ENCODE results near the gene ZNF786. TPM values are rescaled to one million over a fixed set of nuclear protein-coding genes. Genes with fewer than 3 reads are reported as not detected.

ZNF786 gene
- total and polyA plus RNA-seq, 10 of the 15 experiments (the other 5 are each of a cell fraction or from before 2014, with no cell fraction given), result 0.47 to 7.0 (median 4.2) TPM

DNA sequence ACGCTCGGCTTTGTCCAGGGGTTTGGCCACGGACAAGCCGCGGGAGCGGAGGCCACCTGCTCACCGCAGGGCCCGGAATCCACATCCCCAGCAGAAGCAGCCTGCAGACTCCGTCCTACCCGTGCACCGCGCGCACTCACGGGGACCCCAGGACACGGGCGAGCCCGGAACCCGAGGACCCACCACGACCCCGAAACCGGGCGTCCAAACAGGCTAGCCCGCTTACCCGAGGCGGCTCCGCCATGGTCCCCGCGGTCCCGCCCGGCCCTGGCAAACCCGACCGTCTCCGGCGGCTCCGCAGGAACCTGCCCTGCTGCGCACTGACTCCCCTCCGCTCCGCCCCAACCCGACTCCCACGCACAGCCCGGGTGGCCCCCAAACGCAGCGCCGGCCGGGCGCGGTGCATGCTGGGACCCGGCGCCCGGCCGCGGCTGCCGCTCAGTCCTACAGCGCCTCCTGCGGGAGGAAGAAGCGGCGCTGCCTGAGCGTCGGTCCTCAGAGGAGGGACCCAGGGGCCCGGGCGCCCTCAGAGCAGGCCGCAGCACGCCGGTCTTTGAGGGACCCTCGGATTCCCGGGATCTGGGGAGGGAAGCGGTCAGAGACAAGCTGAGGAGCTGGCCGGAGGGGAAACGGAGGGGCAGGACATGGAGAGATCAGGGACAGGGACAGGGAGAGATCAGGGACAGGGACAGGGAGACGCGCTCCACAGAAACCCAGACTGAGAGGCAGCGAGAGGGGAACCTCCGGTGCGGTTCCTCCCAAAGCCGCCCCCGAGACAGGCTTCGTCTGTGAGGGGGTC lies at the start of gene ZNF786 (continued):
- TF ChIP-seq YY1 (IDR thresholded peaks at IDR 0.05; ENCODE audit: low read depth, low read length) (peak; percentile 75; the same call in 1 of the 2 replicates), MTA2 (IDR thresholded peaks at IDR 0.05; ENCODE audit: low read depth) (no peak), HDAC6 (IDR thresholded peaks at IDR 0.05; ENCODE audit: unreplicated experiment) (no peak), SPI1 (IDR thresholded peaks at IDR 0.05; ENCODE audit: borderline replicate concordance, insufficient read depth, low read depth, low read length) (no peak), NFIC (IDR thresholded peaks at IDR 0.05; ENCODE audit: low read depth, low read length) (no peak), SREBF2 (IDR thresholded peaks at IDR 0.05; ENCODE audit: low read length) (no peak), EED (IDR thresholded peaks at IDR 0.05; ENCODE audit: low read depth) (no peak; the same call in 1 of the 2 replicates), HCFC1 (IDR thresholded peaks at IDR 0.05; ENCODE audit: low read length) (peak; percentile 55), ZNF384 (IDR thresholded peaks at IDR 0.05; ENCODE audit: borderline replicate concordance, low read depth, low read length) (no peak), SUPT20H (IDR thresholded peaks at IDR 0.05; ENCODE audit: borderline replicate concordance, control insufficient read depth, low read depth, low read length) (no peak), SREBF1 (IDR thresholded peaks at IDR 0.05; ENCODE audit: low read length) (no peak), MEF2A (IDR thresholded peaks at IDR 0.05; ENCODE audit: insufficient read depth, low read depth, low read length) (peak; percentile 75)
- TF ChIP-seq, protein P1, sequence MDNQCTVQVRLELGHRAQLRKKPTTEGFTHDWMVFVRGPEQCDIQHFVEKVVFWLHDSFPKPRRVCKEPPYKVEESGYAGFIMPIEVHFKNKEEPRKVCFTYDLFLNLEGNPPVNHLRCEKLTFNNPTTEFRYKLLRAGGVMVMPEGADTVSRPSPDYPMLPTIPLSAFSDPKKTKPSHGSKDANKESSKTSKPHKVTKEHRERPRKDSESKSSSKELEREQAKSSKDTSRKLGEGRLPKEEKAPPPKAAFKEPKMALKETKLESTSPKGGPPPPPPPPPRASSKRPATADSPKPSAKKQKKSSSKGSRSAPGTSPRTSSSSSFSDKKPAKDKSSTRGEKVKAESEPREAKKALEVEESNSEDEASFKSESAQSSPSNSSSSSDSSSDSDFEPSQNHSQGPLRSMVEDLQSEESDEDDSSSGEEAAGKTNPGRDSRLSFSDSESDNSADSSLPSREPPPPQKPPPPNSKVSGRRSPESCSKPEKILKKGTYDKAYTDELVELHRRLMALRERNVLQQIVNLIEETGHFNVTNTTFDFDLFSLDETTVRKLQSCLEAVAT (IDR thresholded peaks at IDR 0.05), result no peak
- TF ChIP-seq, protein P2, sequence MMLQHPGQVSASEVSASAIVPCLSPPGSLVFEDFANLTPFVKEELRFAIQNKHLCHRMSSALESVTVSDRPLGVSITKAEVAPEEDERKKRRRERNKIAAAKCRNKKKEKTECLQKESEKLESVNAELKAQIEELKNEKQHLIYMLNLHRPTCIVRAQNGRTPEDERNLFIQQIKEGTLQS (IDR thresholded peaks at IDR 0.05; ENCODE audit: borderline replicate concordance, extremely low read depth, low read depth, low read length), result no peak
- TF ChIP-seq, protein P3, sequence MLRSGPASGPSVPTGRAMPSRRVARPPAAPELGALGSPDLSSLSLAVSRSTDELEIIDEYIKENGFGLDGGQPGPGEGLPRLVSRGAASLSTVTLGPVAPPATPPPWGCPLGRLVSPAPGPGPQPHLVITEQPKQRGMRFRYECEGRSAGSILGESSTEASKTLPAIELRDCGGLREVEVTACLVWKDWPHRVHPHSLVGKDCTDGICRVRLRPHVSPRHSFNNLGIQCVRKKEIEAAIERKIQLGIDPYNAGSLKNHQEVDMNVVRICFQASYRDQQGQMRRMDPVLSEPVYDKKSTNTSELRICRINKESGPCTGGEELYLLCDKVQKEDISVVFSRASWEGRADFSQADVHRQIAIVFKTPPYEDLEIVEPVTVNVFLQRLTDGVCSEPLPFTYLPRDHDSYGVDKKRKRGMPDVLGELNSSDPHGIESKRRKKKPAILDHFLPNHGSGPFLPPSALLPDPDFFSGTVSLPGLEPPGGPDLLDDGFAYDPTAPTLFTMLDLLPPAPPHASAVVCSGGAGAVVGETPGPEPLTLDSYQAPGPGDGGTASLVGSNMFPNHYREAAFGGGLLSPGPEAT (IDR thresholded peaks at IDR 0.05; ENCODE audit: low read depth), result 0 out of 2 replicates have a peak, but pooled peaks have one; percentile 12
- TF ChIP-seq, protein P4, sequence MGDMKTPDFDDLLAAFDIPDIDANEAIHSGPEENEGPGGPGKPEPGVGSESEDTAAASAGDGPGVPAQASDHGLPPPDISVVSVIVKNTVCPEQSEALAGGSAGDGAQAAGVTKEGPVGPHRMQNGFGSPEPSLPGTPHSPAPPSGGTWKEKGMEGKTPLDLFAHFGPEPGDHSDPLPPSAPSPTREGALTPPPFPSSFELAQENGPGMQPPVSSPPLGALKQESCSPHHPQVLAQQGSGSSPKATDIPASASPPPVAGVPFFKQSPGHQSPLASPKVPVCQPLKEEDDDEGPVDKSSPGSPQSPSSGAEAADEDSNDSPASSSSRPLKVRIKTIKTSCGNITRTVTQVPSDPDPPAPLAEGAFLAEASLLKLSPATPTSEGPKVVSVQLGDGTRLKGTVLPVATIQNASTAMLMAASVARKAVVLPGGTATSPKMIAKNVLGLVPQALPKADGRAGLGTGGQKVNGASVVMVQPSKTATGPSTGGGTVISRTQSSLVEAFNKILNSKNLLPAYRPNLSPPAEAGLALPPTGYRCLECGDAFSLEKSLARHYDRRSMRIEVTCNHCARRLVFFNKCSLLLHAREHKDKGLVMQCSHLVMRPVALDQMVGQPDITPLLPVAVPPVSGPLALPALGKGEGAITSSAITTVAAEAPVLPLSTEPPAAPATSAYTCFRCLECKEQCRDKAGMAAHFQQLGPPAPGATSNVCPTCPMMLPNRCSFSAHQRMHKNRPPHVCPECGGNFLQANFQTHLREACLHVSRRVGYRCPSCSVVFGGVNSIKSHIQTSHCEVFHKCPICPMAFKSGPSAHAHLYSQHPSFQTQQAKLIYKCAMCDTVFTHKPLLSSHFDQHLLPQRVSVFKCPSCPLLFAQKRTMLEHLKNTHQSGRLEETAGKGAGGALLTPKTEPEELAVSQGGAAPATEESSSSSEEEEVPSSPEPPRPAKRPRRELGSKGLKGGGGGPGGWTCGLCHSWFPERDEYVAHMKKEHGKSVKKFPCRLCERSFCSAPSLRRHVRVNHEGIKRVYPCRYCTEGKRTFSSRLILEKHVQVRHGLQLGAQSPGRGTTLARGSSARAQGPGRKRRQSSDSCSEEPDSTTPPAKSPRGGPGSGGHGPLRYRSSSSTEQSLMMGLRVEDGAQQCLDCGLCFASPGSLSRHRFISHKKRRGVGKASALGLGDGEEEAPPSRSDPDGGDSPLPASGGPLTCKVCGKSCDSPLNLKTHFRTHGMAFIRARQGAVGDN (IDR thresholded peaks at IDR 0.05), result peak; percentile 33; the same call in 1 of the 2 replicates
- TF ChIP-seq, protein P5, sequence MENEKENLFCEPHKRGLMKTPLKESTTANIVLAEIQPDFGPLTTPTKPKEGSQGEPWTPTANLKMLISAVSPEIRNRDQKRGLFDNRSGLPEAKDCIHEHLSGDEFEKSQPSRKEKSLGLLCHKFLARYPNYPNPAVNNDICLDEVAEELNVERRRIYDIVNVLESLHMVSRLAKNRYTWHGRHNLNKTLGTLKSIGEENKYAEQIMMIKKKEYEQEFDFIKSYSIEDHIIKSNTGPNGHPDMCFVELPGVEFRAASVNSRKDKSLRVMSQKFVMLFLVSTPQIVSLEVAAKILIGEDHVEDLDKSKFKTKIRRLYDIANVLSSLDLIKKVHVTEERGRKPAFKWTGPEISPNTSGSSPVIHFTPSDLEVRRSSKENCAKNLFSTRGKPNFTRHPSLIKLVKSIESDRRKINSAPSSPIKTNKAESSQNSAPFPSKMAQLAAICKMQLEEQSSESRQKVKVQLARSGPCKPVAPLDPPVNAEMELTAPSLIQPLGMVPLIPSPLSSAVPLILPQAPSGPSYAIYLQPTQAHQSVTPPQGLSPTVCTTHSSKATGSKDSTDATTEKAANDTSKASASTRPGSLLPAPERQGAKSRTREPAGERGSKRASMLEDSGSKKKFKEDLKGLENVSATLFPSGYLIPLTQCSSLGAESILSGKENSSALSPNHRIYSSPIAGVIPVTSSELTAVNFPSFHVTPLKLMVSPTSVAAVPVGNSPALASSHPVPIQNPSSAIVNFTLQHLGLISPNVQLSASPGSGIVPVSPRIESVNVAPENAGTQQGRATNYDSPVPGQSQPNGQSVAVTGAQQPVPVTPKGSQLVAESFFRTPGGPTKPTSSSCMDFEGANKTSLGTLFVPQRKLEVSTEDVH (IDR thresholded peaks at IDR 0.05; ENCODE audit: low read depth, partially characterized antibody), result no peak
